Measurements from ENCODE around the gene SLC25A1. TPM values are rescaled to one million over a fixed set of nuclear protein-coding genes. Genes with fewer than 3 reads are reported as not detected.

Gene SLC25A1
- total RNA-seq, 1 donor from 2014 or later, result 63.0 TPM

- DNase-seq, result peak; percentile 61
- no peak for TF ChIP-seq CTCF (IDR thresholded peaks at IDR 0.05)
- no peak for ATAC-seq
- no peaks in the 10 kb centered on the region for H3K9me3 ChIP-seq
- H3K4me1 ChIP-seq, result no peaks in the 10 kb centered on the region
- H3K36me3 ChIP-seq, result no peaks in the 10 kb centered on the region
- peak overlapping the region; percentile 35 for H3K4me3 ChIP-seq
- peaks cover 55% of the 10 kb centered on the region for H3K27me3 ChIP-seq
- intact Hi-C loops (cut with DNase I), result no loop called here
- H3K27ac ChIP-seq, result no peak overlapping the region
Measured at GRCh38 chr22:19149047-19149883, 29.3 kb downstream of the SLC25A1 start.

DNA sequence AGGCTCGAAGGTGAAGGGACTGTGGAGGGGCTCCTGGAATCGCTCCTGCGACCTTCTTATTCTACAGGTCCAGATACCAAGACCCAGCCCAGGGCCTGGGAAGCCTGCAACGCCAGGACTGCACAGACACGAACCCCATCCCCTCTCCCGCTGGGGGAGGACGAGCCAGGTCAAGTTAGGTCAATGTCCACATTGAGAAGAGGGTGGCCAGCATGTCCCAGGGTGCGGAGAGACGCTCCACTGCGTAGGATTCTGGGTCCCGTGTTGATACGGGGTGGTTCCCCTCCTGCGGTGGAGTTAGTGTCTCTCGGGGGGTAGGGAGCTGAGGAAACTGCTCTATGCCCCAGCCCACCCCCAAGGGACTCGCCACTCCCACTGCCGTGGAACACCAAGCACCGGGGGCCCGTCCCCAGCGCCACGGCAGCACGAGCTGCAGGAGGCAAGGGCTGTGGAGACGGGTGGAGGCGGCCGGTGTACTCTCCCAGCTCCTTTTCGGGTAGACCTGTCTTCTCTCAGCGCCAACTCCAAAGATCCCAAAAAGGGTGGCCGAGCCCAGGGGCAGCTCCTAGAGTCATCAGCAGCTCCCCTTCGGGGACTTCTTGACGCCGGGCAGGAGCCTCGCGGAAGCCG, 30.0 kb downstream of the SLC25A1 start:
- ATAC-seq (no peak), DNase-seq (peak; percentile 58)
- no peak overlapping the region for H3K27ac ChIP-seq
- peaks cover 55% of the 10 kb centered on the region for H3K27me3 ChIP-seq
- H3K9me3 ChIP-seq, result no peaks in the 10 kb centered on the region
- no peaks in the 10 kb centered on the region for H3K36me3 ChIP-seq
- no peak for TF ChIP-seq CTCF (IDR thresholded peaks at IDR 0.05)
- H3K4me1 ChIP-seq, result peaks cover 4% of the 10 kb centered on the region
- intact Hi-C loops (cut with DNase I), result no loop called here
- no peak overlapping the region for H3K4me3 ChIP-seq

DNA sequence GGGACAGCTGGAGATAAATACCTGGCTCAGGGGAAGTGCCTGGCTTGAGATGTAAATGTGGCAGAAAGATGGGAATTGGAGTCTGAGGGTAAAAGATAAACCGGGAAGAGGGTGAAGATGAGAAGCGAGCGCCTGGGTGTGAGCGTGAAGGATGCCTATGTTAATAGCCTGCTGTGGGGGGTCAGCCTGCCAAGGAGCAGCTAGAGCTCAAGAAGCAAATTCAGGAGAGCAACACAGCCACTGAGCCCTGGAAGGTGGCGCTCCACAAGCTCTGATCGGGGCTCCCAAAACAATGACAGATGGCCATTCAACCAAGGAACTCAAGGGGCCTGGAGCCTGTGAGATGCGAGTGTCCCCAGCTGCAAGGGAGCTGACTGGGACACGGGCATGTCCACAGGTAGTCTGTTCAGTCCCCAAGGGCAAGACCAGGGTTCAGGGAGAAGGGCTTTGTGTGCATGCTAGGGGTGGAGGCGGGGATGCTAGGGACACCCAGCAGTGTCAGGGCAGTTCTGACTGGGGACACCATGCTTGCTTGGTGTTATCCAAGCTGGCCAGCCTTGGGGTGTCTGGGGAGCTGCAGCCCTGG, 31.2 kb downstream of the SLC25A1 start:
- Histone ChIP-seq H3K4me3 (no peak overlapping the region), H3K4me1 (peaks cover 8% of the 10 kb centered on the region), H3K9me3 (no peaks in the 10 kb centered on the region), H3K27me3 (peaks cover 45% of the 10 kb centered on the region), H3K27ac (no peak overlapping the region), H3K36me3 (peaks cover 4% of the 10 kb centered on the region)
- DNase-seq, result peak; percentile 46
- no peak for TF ChIP-seq CTCF (IDR thresholded peaks at IDR 0.05)
- intact Hi-C loops (cut with DNase I), result no loop called here
- no peak for ATAC-seq

DNA sequence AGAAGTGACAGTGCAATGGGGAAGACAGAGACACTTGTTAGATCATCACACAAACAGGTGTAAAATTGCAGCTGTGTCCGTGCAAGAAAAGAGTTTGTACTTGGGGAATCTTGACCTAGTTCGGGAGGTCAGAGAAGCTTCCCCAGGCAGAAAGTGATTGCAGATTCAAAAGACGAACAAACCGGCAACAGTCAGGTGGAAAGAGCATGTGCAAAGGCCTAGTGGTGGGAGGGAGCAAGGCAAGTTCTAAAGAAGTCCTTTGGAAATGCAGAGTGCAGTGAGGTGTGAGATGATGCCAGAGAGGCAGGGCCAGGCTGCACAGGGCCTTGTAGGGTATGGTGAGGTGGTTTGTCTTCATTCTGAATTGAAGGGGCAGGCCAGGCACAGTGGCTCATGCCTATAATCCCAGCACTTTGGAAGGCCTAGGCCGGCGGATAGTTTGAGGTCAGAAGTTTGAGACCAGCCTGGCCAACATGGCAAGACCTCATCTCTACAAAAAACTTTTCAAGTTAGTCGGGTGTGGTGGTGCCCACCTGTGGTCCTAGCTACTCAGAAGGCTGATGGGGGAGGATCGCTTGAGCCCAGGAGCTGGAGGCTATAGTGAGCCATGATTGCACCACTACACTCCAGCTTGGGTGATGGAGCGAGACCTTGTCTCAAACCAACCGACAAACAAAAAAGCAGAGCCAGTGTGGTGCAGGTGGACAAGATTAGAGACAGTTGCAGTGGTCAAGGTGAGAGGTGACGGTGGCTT, 32.1 kb downstream of the SLC25A1 start:
- intact Hi-C loops (cut with DNase I), result no loop called here
- H3K4me1 ChIP-seq, result peaks cover 8% of the 10 kb centered on the region
- no peak for TF ChIP-seq CTCF (IDR thresholded peaks at IDR 0.05)

GRCh38 chr22:19143967-19144400, 34.6 kb downstream of the SLC25A1 start:
- ATAC-seq (no peak), DNase-seq (no peak)
- Histone ChIP-seq H3K27me3 (peaks cover 18% of the 10 kb centered on the region), H3K4me3 (peak overlapping the region; percentile 97), H3K4me1 (peaks cover 8% of the 10 kb centered on the region), H3K27ac (peak overlapping the region; percentile 78), H3K9me3 (no peaks in the 10 kb centered on the region), H3K36me3 (peaks cover 37% of the 10 kb centered on the region)
- no peak for TF ChIP-seq CTCF (IDR thresholded peaks at IDR 0.05)
- intact Hi-C loops (cut with DNase I), result no loop called here

More for the DNA sequence above, 32.1 kb downstream of the SLC25A1 start:
- peak; percentile 44 for DNase-seq
- Histone ChIP-seq H3K27me3 (peaks cover 36% of the 10 kb centered on the region), H3K9me3 (no peaks in the 10 kb centered on the region), H3K4me3 (no peak overlapping the region), H3K36me3 (peaks cover 13% of the 10 kb centered on the region), H3K27ac (no peak overlapping the region)
- ATAC-seq, result no peak
